ENCODE measurements around the gene PDCL2. TPM values are rescaled to one million over a fixed set of nuclear protein-coding genes. Genes with fewer than 3 reads are reported as not detected.

The PDCL2 gene
- total RNA-seq, 3 donors from 2014 or later (not counting 1 experiment from before 2014, with no cell fraction given) = not detected

DNA sequence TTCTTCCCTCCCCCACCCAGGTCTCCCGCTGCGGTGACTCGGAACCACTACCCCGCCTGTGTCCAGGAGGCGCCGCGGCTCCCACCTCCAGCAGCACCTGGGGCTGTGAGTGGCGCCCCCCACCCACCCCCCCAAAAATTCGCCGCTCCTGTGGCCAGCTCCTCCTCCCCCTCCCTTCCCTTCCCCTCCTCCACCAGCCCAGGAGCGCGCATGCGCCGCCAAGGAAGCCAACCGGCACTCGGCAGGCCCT, 45.6 kb downstream of the PDCL2 start:
- intact Hi-C loops (cut with micrococcal nuclease) = loop anchor here (1.0 to 10.0 kb wide), 6 partner anchors 151 to 1484 kb away; partner anchors contain the start of genes CHIC2, EXOC1, REST and SRD5A3
- peaks cover 2 to 13% of the 10 kb centered on the region in 2 donors for H3K27me3 Mint-ChIP-seq (ENCODE audit: low read depth in 2 of 2)
- Histone ChIP-seq H3K27ac (ENCODE audit: low read length) (peak overlapping the region; percentile 77), H3K27me3 (ENCODE audit: control insufficient read depth, insufficient read depth, low read length) (no peaks in the 10 kb centered on the region), H3K4me3 (ENCODE audit: low read length) (peak overlapping the region; percentile 79), H3K4me1 (ENCODE audit: control insufficient read depth, insufficient read depth, low read length) (no peaks in the 10 kb centered on the region), H3K9me3 (ENCODE audit: control insufficient read depth, insufficient read depth, low read length) (no peaks in the 10 kb centered on the region), H3K36me3 (ENCODE audit: control insufficient read depth, insufficient read depth, low read length) (no peaks in the 10 kb centered on the region)
- no peaks in the 10 kb centered on the region for H3K36me3 Mint-ChIP-seq
- WGBS (ENCODE audit: insufficient coverage) = 0% methylated on average over 16 of the region's 16 CpGs
- H3K4me1 Mint-ChIP-seq = peaks cover 20 to 27% of the 10 kb centered on the region in 2 donors
- DNase-seq (no peak), ATAC-seq (peak; percentile 67 to 81 (median 73))
- peak overlapping the region; percentile 90 for H3K4me3 Mint-ChIP-seq
- TF ChIP-seq, protein P1, sequence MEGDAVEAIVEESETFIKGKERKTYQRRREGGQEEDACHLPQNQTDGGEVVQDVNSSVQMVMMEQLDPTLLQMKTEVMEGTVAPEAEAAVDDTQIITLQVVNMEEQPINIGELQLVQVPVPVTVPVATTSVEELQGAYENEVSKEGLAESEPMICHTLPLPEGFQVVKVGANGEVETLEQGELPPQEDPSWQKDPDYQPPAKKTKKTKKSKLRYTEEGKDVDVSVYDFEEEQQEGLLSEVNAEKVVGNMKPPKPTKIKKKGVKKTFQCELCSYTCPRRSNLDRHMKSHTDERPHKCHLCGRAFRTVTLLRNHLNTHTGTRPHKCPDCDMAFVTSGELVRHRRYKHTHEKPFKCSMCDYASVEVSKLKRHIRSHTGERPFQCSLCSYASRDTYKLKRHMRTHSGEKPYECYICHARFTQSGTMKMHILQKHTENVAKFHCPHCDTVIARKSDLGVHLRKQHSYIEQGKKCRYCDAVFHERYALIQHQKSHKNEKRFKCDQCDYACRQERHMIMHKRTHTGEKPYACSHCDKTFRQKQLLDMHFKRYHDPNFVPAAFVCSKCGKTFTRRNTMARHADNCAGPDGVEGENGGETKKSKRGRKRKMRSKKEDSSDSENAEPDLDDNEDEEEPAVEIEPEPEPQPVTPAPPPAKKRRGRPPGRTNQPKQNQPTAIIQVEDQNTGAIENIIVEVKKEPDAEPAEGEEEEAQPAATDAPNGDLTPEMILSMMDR (IDR thresholded peaks at IDR 0.05) = no peak
- no peaks in the 10 kb centered on the region for H3K9me3 Mint-ChIP-seq
- H3K27ac Mint-ChIP-seq = peak overlapping the region; percentile 75 to 89

- TF ChIP-seq, protein P1 (IDR thresholded peaks at IDR 0.05) = no peak
- no peaks in the 10 kb centered on the region for H3K36me3 Mint-ChIP-seq
- peak overlapping the region; percentile 87 to 89 for H3K27ac Mint-ChIP-seq
- H3K9me3 Mint-ChIP-seq = no peaks in the 10 kb centered on the region
- H3K4me3 ChIP-seq (ENCODE audit: low read length) = peak overlapping the region; percentile 79
- no peaks in the 10 kb centered on the region for H3K27me3 ChIP-seq (ENCODE audit: control insufficient read depth, insufficient read depth, low read length)
- peak; percentile 66 to 80 for DNase-seq
- H3K27ac ChIP-seq (ENCODE audit: low read length) = peak overlapping the region; percentile 77
- H3K4me3 Mint-ChIP-seq = peak overlapping the region; percentile 93
- H3K9me3 ChIP-seq (ENCODE audit: control insufficient read depth, insufficient read depth, low read length) = no peaks in the 10 kb centered on the region
- H3K4me1 ChIP-seq (ENCODE audit: control insufficient read depth, insufficient read depth, low read length) = no peaks in the 10 kb centered on the region
- peaks cover 0 to 10% of the 10 kb centered on the region in 2 donors for H3K27me3 Mint-ChIP-seq (ENCODE audit: low read depth in 2 of 2)
- intact Hi-C loops (cut with micrococcal nuclease) = loop anchor here (1.0 to 10.0 kb wide), 6 partner anchors 151 to 1484 kb away; partner anchors contain the start of genes CHIC2, EXOC1, REST and SRD5A3
- peaks cover 20 to 27% of the 10 kb centered on the region in 2 donors for H3K4me1 Mint-ChIP-seq
- no peaks in the 10 kb centered on the region for H3K36me3 ChIP-seq (ENCODE audit: control insufficient read depth, insufficient read depth, low read length)
- WGBS (ENCODE audit: insufficient coverage) = under 1% methylated on average over 85 of the region's 87 CpGs
- peak; percentile 62 to 76 (median 68) for ATAC-seq
These were observed 46.2 kb downstream of the PDCL2 start for GRCh38 chr4:55545641-55546505.

GRCh38 chr4:55545151-55545550, 46.9 kb downstream of the PDCL2 start:
- H3K4me3 Mint-ChIP-seq = peak overlapping the region; percentile 93
- peaks cover 20 to 27% of the 10 kb centered on the region in 2 donors for H3K4me1 Mint-ChIP-seq
- Histone ChIP-seq H3K4me3 (ENCODE audit: low read length) (peak overlapping the region; percentile 79), H3K27ac (ENCODE audit: low read length) (peak overlapping the region; percentile 77), H3K9me3 (ENCODE audit: control insufficient read depth, insufficient read depth, low read length) (no peaks in the 10 kb centered on the region), H3K4me1 (ENCODE audit: control insufficient read depth, insufficient read depth, low read length) (no peaks in the 10 kb centered on the region), H3K27me3 (ENCODE audit: control insufficient read depth, insufficient read depth, low read length) (no peaks in the 10 kb centered on the region), H3K36me3 (ENCODE audit: control insufficient read depth, insufficient read depth, low read length) (no peaks in the 10 kb centered on the region)
- H3K9me3 Mint-ChIP-seq = no peaks in the 10 kb centered on the region
- intact Hi-C loops (cut with micrococcal nuclease) = loop anchor here (5.0 to 10.0 kb wide), 5 partner anchors 200 to 1483 kb away; partner anchors contain the start of genes CHIC2, EXOC1, REST and SRD5A3
- peaks cover 0 to 6% of the 10 kb centered on the region in 2 donors for H3K27me3 Mint-ChIP-seq (ENCODE audit: low read depth in 2 of 2)
- ATAC-seq (no peak), DNase-seq (peak in 1 of 2 donors; percentile 18)
- H3K27ac Mint-ChIP-seq = peak overlapping the region; percentile 87 to 89
- TF ChIP-seq, protein P1 (IDR thresholded peaks at IDR 0.05) = no peak
- no peaks in the 10 kb centered on the region for H3K36me3 Mint-ChIP-seq
- 21% methylated on average over 2 of the region's 6 CpGs for WGBS (ENCODE audit: insufficient coverage)

Measured in natural killer cell (primary cell).